GM18861 (cell line): ENCODE measurements around the gene FOXN3.

ENCODE experiments used
- ATAC-seq: cut with Tn5 transposase; IDR thresholded peaks from one replicate; pipeline ENCODE4 v1.9.1; 2021; ENCODE audit not compliant: unreplicated experiment

The FOXN3 gene

GRCh38 chr14:89339579-89339978 is 77.5 kb downstream of the FOXN3 start:
- no peak for ATAC-seq

GRCh38 chr14:89339158-89339557 is 77.9 kb downstream of the FOXN3 start:
- ATAC-seq, result no peak

GRCh38 chr14:89336338-89336737 is 80.7 kb downstream of the FOXN3 start:
- ATAC-seq, result peak; percentile 41

GRCh38 chr14:89332031-89332430 is 85.0 kb downstream of the FOXN3 start:
- no peak for ATAC-seq

GRCh38 chr14:89331398-89331797 is 85.6 kb downstream of the FOXN3 start:
- ATAC-seq, result peak; percentile 74

GRCh38 chr14:89330236-89331002 is 86.6 kb downstream of the FOXN3 start:
- ATAC-seq, result no peak

- no peak for ATAC-seq
Observed at GRCh38 chr14:89327771-89328212, 89.2 kb downstream of the FOXN3 start.

GRCh38 chr14:89325959-89326358 is 91.1 kb downstream of the FOXN3 start:
- no peak for ATAC-seq

- peak; percentile 37 for ATAC-seq
Observed at GRCh38 chr14:89325299-89325883, 91.6 kb downstream of the FOXN3 start.

- ATAC-seq, result no peak
Observed at GRCh38 chr14:89324501-89325298, 92.3 kb downstream of the FOXN3 start.

GRCh38 chr14:89320381-89321000 is 96.5 kb downstream of the FOXN3 start:
- no peak for ATAC-seq

GRCh38 chr14:89319687-89320086 is 97.3 kb downstream of the FOXN3 start:
- ATAC-seq, result no peak

- ATAC-seq, result peak; percentile 74
Observed at GRCh38 chr14:89317051-89317691, 99.9 kb downstream of the FOXN3 start.

- no peak for ATAC-seq
Observed at GRCh38 chr14:89315493-89316470, 101.3 kb downstream of the FOXN3 start.

GRCh38 chr14:89314274-89314673 is 102.8 kb downstream of the FOXN3 start:
- ATAC-seq, result no peak

- no peak for ATAC-seq
Observed at GRCh38 chr14:89312932-89313331, 104.1 kb downstream of the FOXN3 start.

- no peak for ATAC-seq
Observed at GRCh38 chr14:89310211-89310610, 106.8 kb downstream of the FOXN3 start.

- ATAC-seq, result no peak
Observed at GRCh38 chr14:89309670-89310177, 107.3 kb downstream of the FOXN3 start.

- peak; percentile 29 for ATAC-seq
Observed at GRCh38 chr14:89308232-89308959, 108.6 kb downstream of the FOXN3 start.
